Measurements from ENCODE around the gene HS2ST1.

DNA sequence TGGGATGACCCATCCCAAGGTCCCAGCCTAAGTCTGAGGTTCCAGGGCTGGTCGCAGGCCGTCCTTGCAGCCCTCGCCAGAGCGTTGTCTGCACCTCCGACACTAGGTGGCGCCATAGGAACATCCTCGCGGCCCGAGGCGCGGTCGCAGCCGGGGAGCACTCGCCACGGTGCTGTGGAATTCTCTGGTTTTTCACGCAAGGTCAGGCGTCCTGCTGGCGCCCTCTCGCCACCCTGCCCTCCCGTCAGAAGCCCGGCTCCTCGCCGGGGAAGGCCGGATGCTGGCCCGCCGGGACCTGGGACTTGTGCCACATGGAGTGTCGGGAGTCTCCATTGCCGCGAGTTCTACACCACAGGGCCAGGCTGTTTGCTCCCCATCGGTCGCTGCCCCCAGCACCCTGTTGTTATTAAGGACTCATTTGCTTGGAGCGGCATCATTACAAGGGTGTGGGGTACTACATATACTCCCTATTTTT lies 217.4 kb downstream of the HS2ST1 start:
- TF ChIP-seq ZNF8 (CRISPR knock-in tag; IDR thresholded peaks at IDR 0.05) (no peak), ZFP30 (CRISPR knock-in tag; IDR thresholded peaks at IDR 0.05) (no peak), ZNF565 (CRISPR knock-in tag; conservative IDR thresholded peaks at IDR 0.05; ENCODE audit: low read depth) (no peak), ZNF70 (CRISPR knock-in tag; IDR thresholded peaks at IDR 0.05) (no peak), SNAI2 (CRISPR knock-in tag; IDR thresholded peaks at IDR 0.05) (no peak), GLIS3 (CRISPR knock-in tag; IDR thresholded peaks at IDR 0.05) (no peak), RARB (CRISPR knock-in tag; IDR thresholded peaks at IDR 0.05) (no peak), ARNTL (CRISPR knock-in tag; IDR thresholded peaks at IDR 0.05; ENCODE audit: borderline replicate concordance, low read depth) (no peak), BACH2 (CRISPR knock-in tag; IDR thresholded peaks at IDR 0.05; ENCODE audit: borderline replicate concordance) (no peak)

All from SK-N-SH treated with all-trans-retinoic acid at 6 μM for 48 hours (cell line).